CD4-positive, alpha-beta memory T cell (primary cell): ENCODE data around the gene EPS8L3. TPM values are rescaled to one million over a fixed set of nuclear protein-coding genes. Genes with fewer than 3 reads are reported as not detected.
A peak's percentile ranks its signal among the peaks of the same experiment; 100 is the strongest.

Experiments used
- CTCF ChIA-PET: fragments of 350-600 bp; sonication (Branson Sonifier 250); formaldehyde crosslinking; loops from one replicate; lab custom pipeline; 2021; ENCODE audit warnings: inconsistent platforms; ENCODE audit not compliant: partially characterized antibody; lab: Charles Lee
- POLR2A ChIA-PET: fragments of 350-600 bp; sonication (Branson Sonifier 250); formaldehyde crosslinking; loops from one replicate; lab custom pipeline; 2021; ENCODE audit not compliant: partially characterized antibody; lab: Charles Lee
- DNase-seq, 5 donors: peaks; one replicate each; pipeline versions ENCODE4 v3.0.0 to v3.0.0-alpha.2; 2020 to 2022; ENCODE audit warnings: mixed read lengths in 1 of 5
- H3K27ac ChIP-seq: one replicate; pipeline ENCODE4 v1.7.0; 2013; ENCODE audit warnings: low read depth, low read length
- H3K27me3 ChIP-seq: 2 replicates; pipeline ENCODE4 v1.7.0; 2013; ENCODE audit warnings: mild to moderate bottlenecking, low read length, moderate library complexity; ENCODE audit not compliant: insufficient read depth
- H3K36me3 ChIP-seq: 2 replicates; pipeline ENCODE4 v1.7.0; 2013; ENCODE audit warnings: mild to moderate bottlenecking, low read length, moderate library complexity; ENCODE audit not compliant: insufficient read depth
- H3K4me1 ChIP-seq: 2 replicates; pipeline ENCODE4 v1.7.0; 2013; ENCODE audit warnings: mild to moderate bottlenecking, low read length, moderate library complexity; ENCODE audit not compliant: insufficient read depth
- H3K4me3 ChIP-seq, 2 donors: one replicate each; pipeline ENCODE4 v1.7.0; 2013; ENCODE audit warnings: low read length in 2 of 2, mild to moderate bottlenecking in 1 of 2
- H3K9me3 ChIP-seq, 2 donors: one replicate each; pipeline ENCODE4 v1.7.0; 2013; ENCODE audit warnings: low read length in 2 of 2, control low read depth in 1 of 2; ENCODE audit not compliant: control insufficient read depth in 1 of 2
- H3K27ac Mint-ChIP-seq, 7 donors: one replicate each; pipeline ENCODE4 v1.8.0; 2020 to 2021; ENCODE audit warnings: mixed read lengths in 7 of 7, mild to moderate bottlenecking in 6 of 7, inconsistent platforms in 3 of 7, moderate library complexity in 3 of 7
- H3K27me3 Mint-ChIP-seq, 2 donors: one replicate each; pipeline ENCODE4 v1.8.0; 2020 to 2021; ENCODE audit warnings: mixed read lengths in 2 of 2
- H3K36me3 Mint-ChIP-seq, 2 donors: one replicate each; pipeline ENCODE4 v1.8.0; 2020 to 2021; ENCODE audit warnings: mixed read lengths in 2 of 2, inconsistent platforms in 1 of 2, mild to moderate bottlenecking in 1 of 2
- H3K4me1 Mint-ChIP-seq, 4 donors: one replicate each; pipeline ENCODE4 v1.8.0; 2020 to 2021; ENCODE audit warnings: mixed read lengths in 4 of 4, mild to moderate bottlenecking in 1 of 4
- H3K4me3 Mint-ChIP-seq, 8 donors: one replicate each; pipeline ENCODE4 v1.8.0; 2020 to 2021; ENCODE audit warnings: mixed read lengths in 8 of 8, mild to moderate bottlenecking in 7 of 8, moderate library complexity in 6 of 8, inconsistent platforms in 3 of 8
- H3K9me3 Mint-ChIP-seq, 8 donors: one replicate each; pipeline ENCODE4 v1.8.0; 2020 to 2021; ENCODE audit warnings: mixed read lengths in 8 of 8, mild to moderate bottlenecking in 5 of 8, inconsistent platforms in 3 of 8, moderate library complexity in 1 of 8
- intact Hi-C: fragments of 100-400 bp; cut with micrococcal nuclease; formaldehyde crosslinking; loops from one replicate; pipeline ENCODE4 v1.15.1; 2023
- polyA plus RNA-seq, 2 donors: library from polyadenylated mRNA; unstranded; fragments of 300-500 nt; fragmentation: Illumina TruSeq; gene quantifications; one replicate each; pipeline ENCODE4 v1.2.3, GENCODE V29; 2021
- total RNA-seq, 2 experiments: library from RNA; stranded (reverse); gene quantifications; one replicate each; pipeline ENCODE4 v1.2.3, GENCODE V29; 2021

The EPS8L3 gene
- total and polyA plus RNA-seq, 4 experiments from 2014 or later, result not detected

GRCh38 chr1:109724933-109725332 lies 38.8 kb downstream of the EPS8L3 start:
- no peaks in the 10 kb centered on the region for H3K36me3 Mint-ChIP-seq

GRCh38 chr1:109722908-109723691 lies 40.6 kb downstream of the EPS8L3 start:
- Histone ChIP-seq H3K4me1 (no peaks in the 10 kb centered on the region), H3K9me3 (no peaks in the 10 kb centered on the region), H3K27me3 (no peaks in the 10 kb centered on the region), H3K36me3 (no peaks in the 10 kb centered on the region), H3K27ac (no peak overlapping the region), H3K4me3 (no peak overlapping the region)
- Mint-ChIP-seq H3K4me1 (no peaks in the 10 kb centered on the region), H3K36me3 (no peaks in the 10 kb centered on the region), H3K9me3 (no peaks in the 10 kb centered on the region), H3K27ac (peak overlapping the region in 1 of 7 donors; percentile 52), H3K4me3 (no peak overlapping the region), H3K27me3 (no peaks in the 10 kb centered on the region)
- no peak for DNase-seq
- intact Hi-C loops, result no loop called here
- ChIA-PET POLR2A (no interaction called here), CTCF (no interaction called here)

More at GRCh38 chr1:109724933-109725332, 38.8 kb downstream of the EPS8L3 start:
- Mint-ChIP-seq H3K4me1 (no peaks in the 10 kb centered on the region), H3K27me3 (peaks cover 0 to 2% of the 10 kb centered on the region in 2 donors), H3K4me3 (no peak overlapping the region), H3K27ac (no peak overlapping the region), H3K9me3 (no peaks in the 10 kb centered on the region)
- no peak for DNase-seq
- H3K4me1 ChIP-seq, result no peaks in the 10 kb centered on the region
- no peak overlapping the region for H3K4me3 ChIP-seq
- intact Hi-C loops, result no loop called here
- no peaks in the 10 kb centered on the region for H3K36me3 ChIP-seq
- H3K27me3 ChIP-seq, result no peaks in the 10 kb centered on the region
- no peaks in the 10 kb centered on the region for H3K9me3 ChIP-seq
- ChIA-PET CTCF (no interaction called here), POLR2A (no interaction called here)
- H3K27ac ChIP-seq, result no peak overlapping the region

- H3K36me3 Mint-ChIP-seq, result no peaks in the 10 kb centered on the region
- H3K4me1 ChIP-seq, result no peaks in the 10 kb centered on the region
- peaks cover 0 to 2% (median 0%) of the 10 kb centered on the region in 8 donors for H3K9me3 Mint-ChIP-seq
- H3K4me1 Mint-ChIP-seq, result no peaks in the 10 kb centered on the region
- no peak overlapping the region for H3K27ac Mint-ChIP-seq
- H3K27me3 ChIP-seq, result no peaks in the 10 kb centered on the region
- no peak for DNase-seq
- H3K9me3 ChIP-seq, result no peaks in the 10 kb centered on the region
- H3K27ac ChIP-seq, result no peak overlapping the region
- H3K27me3 Mint-ChIP-seq, result peaks cover 0 to 3% of the 10 kb centered on the region in 2 donors
- ChIA-PET CTCF (no interaction called here), POLR2A (no interaction called here)
- H3K36me3 ChIP-seq, result no peaks in the 10 kb centered on the region
- no peak overlapping the region for H3K4me3 Mint-ChIP-seq
- H3K4me3 ChIP-seq, result no peak overlapping the region
- intact Hi-C loops, result no loop called here
Observed at GRCh38 chr1:109721971-109722370, 41.8 kb downstream of the EPS8L3 start.

- Mint-ChIP-seq H3K4me1 (no peaks in the 10 kb centered on the region), H3K27me3 (peaks cover 0 to 5% of the 10 kb centered on the region in 2 donors), H3K9me3 (peaks cover 0 to 2% (median 0%) of the 10 kb centered on the region in 8 donors), H3K27ac (no peak overlapping the region), H3K36me3 (no peaks in the 10 kb centered on the region), H3K4me3 (no peak overlapping the region)
- Histone ChIP-seq H3K27me3 (no peaks in the 10 kb centered on the region), H3K4me1 (no peaks in the 10 kb centered on the region), H3K9me3 (no peaks in the 10 kb centered on the region), H3K4me3 (no peak overlapping the region), H3K36me3 (no peaks in the 10 kb centered on the region), H3K27ac (no peak overlapping the region)
- POLR2A ChIA-PET, result no interaction called here
- CTCF ChIA-PET, result no interaction called here
- intact Hi-C loops, result no loop called here
- DNase-seq, result no peak
Observed at GRCh38 chr1:109721042-109721441, 42.7 kb downstream of the EPS8L3 start.

GRCh38 chr1:109719337-109719837 lies 44.3 kb downstream of the EPS8L3 start:
- no peak overlapping the region for H3K27ac ChIP-seq
- POLR2A ChIA-PET, result interaction anchor here (0.7 kb wide), 1 partner anchor 277 kb away, joined by 3 read pairs; no protein-coding TSS in a partner anchor

GRCh38 chr1:109718495-109718894 lies 45.2 kb downstream of the EPS8L3 start:
- no peak overlapping the region for H3K4me3 ChIP-seq
- Mint-ChIP-seq H3K27me3 (peaks cover 8 to 18% of the 10 kb centered on the region in 2 donors), H3K9me3 (peaks cover 0 to 2% (median 0%) of the 10 kb centered on the region in 8 donors), H3K27ac (no peak overlapping the region), H3K36me3 (no peaks in the 10 kb centered on the region), H3K4me3 (no peak overlapping the region), H3K4me1 (no peaks in the 10 kb centered on the region)
- DNase-seq, result no peak
- CTCF ChIA-PET, result interaction anchor here (1.0 to 1.2 kb wide), 2 partner anchors 58 to 266 kb away, joined by 3 read pairs; partner anchors contain the start of gene AHCYL1
- POLR2A ChIA-PET, result no interaction called here
- intact Hi-C loops, result no loop called here
- no peaks in the 10 kb centered on the region for H3K4me1 ChIP-seq
- no peak overlapping the region for H3K27ac ChIP-seq
- H3K36me3 ChIP-seq, result no peaks in the 10 kb centered on the region
- H3K27me3 ChIP-seq, result no peaks in the 10 kb centered on the region
- no peaks in the 10 kb centered on the region for H3K9me3 ChIP-seq

More at GRCh38 chr1:109719337-109719837, 44.3 kb downstream of the EPS8L3 start:
- Mint-ChIP-seq H3K4me1 (no peaks in the 10 kb centered on the region), H3K36me3 (no peaks in the 10 kb centered on the region), H3K4me3 (no peak overlapping the region), H3K9me3 (peaks cover 0 to 2% (median 0%) of the 10 kb centered on the region in 8 donors), H3K27ac (no peak overlapping the region), H3K27me3 (peaks cover 2 to 12% of the 10 kb centered on the region in 2 donors)
- no peak for DNase-seq
- no peaks in the 10 kb centered on the region for H3K36me3 ChIP-seq
- H3K9me3 ChIP-seq, result no peaks in the 10 kb centered on the region
- H3K4me1 ChIP-seq, result no peaks in the 10 kb centered on the region
- CTCF ChIA-PET, result interaction anchor here (1.0 kb wide), 1 partner anchor 57 kb away, joined by 3 read pairs; no protein-coding TSS in a partner anchor
- H3K4me3 ChIP-seq, result no peak overlapping the region
- no peaks in the 10 kb centered on the region for H3K27me3 ChIP-seq
- intact Hi-C loops, result no loop called here

GRCh38 chr1:109717729-109718128 lies 46.0 kb downstream of the EPS8L3 start:
- Mint-ChIP-seq H3K4me1 (no peaks in the 10 kb centered on the region), H3K4me3 (no peak overlapping the region), H3K9me3 (peaks cover 0 to 2% (median 0%) of the 10 kb centered on the region in 8 donors), H3K36me3 (no peaks in the 10 kb centered on the region), H3K27me3 (peaks cover 10 to 18% of the 10 kb centered on the region in 2 donors), H3K27ac (no peak overlapping the region)
- Histone ChIP-seq H3K4me3 (no peak overlapping the region), H3K4me1 (no peaks in the 10 kb centered on the region), H3K36me3 (no peaks in the 10 kb centered on the region), H3K27me3 (no peaks in the 10 kb centered on the region), H3K9me3 (no peaks in the 10 kb centered on the region), H3K27ac (no peak overlapping the region)
- ChIA-PET CTCF (interaction anchor here (0.6 to 1.2 kb wide), 2 partner anchors 46 to 266 kb away, joined by 3 read pairs; partner anchors contain the start of gene AHCYL1), POLR2A (no interaction called here)
- DNase-seq, result no peak
- intact Hi-C loops, result no loop called here
